OCI-LY7 (cell line): ENCODE data around the gene NARS2. TPM values are rescaled to one million over a fixed set of nuclear protein-coding genes. Genes with fewer than 3 reads are reported as not detected.

Experiments used
- BruUV-seq: library from RNA; stranded (reverse); fragments of 400-500 nt; replicated peaks from 2 replicates; lab custom pipeline; 2021; lab: Mats Ljungman, UMichigan
- CTCF ChIA-PET: fragments of 300-600 bp; sonication (Branson Sonifier 250); formaldehyde crosslinking; loops from one replicate; lab custom pipeline; 2022; ENCODE audit warnings: antibody characterized with exemption; ENCODE audit not compliant: unreplicated experiment; lab: Charles Lee
- POLR2A ChIA-PET: fragments of 300-600 bp; sonication (Branson Sonifier 250); formaldehyde crosslinking; loops from one replicate; lab custom pipeline; 2022; ENCODE audit warnings: antibody characterized with exemption; lab: Charles Lee
- DNase-seq: peaks from one replicate; pipeline ENCODE4 v3.0.0-alpha.2; 2015; ENCODE audit warnings: low spot score
- H2AFZ ChIP-seq: fragments of 200-600 bp; sonication (generic), shearing (Covaris generic); 2 replicates; pipeline ENCODE4 v1.6.1; 2014; ENCODE audit warnings: mild to moderate bottlenecking, antibody characterized with exemption, low read length, moderate library complexity
- H3K27ac ChIP-seq: fragments of 200-600 bp; sonication (generic); 2 replicates; pipeline ENCODE4 v1.5.1; 2014; ENCODE audit warnings: mixed run types, low read depth, mild to moderate bottlenecking, moderate library complexity, low read length, inconsistent platforms; ENCODE audit not compliant: poor library complexity, severe bottlenecking
- H3K36me3 ChIP-seq: fragments of 200-600 bp; sonication (generic); 2 replicates; pipeline ENCODE4 v1.6.1; 2014; ENCODE audit warnings: mild to moderate bottlenecking, antibody characterized with exemption, low read length, moderate library complexity, mixed read lengths; ENCODE audit not compliant: insufficient read depth
- H3K4me1 ChIP-seq: fragments of 200-600 bp; sonication (generic); 2 replicates; pipeline ENCODE4 v1.5.1; 2014; ENCODE audit warnings: mild to moderate bottlenecking, low read length; ENCODE audit not compliant: insufficient read depth, poor library complexity, severe bottlenecking
- H3K4me2 ChIP-seq: fragments of 200-600 bp; sonication (generic); 2 replicates; pipeline ENCODE4 v1.6.1; 2014; ENCODE audit warnings: mild to moderate bottlenecking, low read length
- H3K4me3 ChIP-seq: fragments of 200-600 bp; sonication (generic); 2 replicates; pipeline ENCODE4 v1.5.1; 2014; ENCODE audit warnings: mild to moderate bottlenecking, low read depth, low read length; ENCODE audit not compliant: poor library complexity, severe bottlenecking
- H3K79me2 ChIP-seq: fragments of 200-600 bp; sonication (generic); 2 replicates; pipeline ENCODE4 v1.6.1; 2016; ENCODE audit warnings: low read depth, mild to moderate bottlenecking, low read length, moderate library complexity, mixed read lengths; ENCODE audit not compliant: insufficient read depth
- H3K9me2 ChIP-seq: fragments of 200-600 bp; sonication (generic); 2 replicates; pipeline ENCODE4 v1.6.1; 2016; ENCODE audit warnings: mild to moderate bottlenecking, low read length, mixed read lengths; ENCODE audit not compliant: insufficient read depth
- H3K9me3 ChIP-seq: fragments of 200-600 bp; sonication (generic); 2 replicates; pipeline ENCODE4 v1.6.1; 2014; ENCODE audit warnings: mild to moderate bottlenecking, mixed run types, low read length, mixed read lengths
- H4K20me1 ChIP-seq: fragments of 200-600 bp; sonication (generic); 2 replicates; pipeline ENCODE4 v1.6.1; 2014; ENCODE audit warnings: mild to moderate bottlenecking, antibody characterized with exemption, low read length, moderate library complexity, mixed read lengths; ENCODE audit not compliant: insufficient read depth
- EZH2phosphoT487 ChIP-seq: fragments of 200-600 bp; sonication (generic); IDR thresholded peaks from 2 replicates; pipeline ENCODE4 v1.6.1; 2018; ENCODE audit warnings: low read depth, borderline replicate concordance, mild to moderate bottlenecking, mixed run types, antibody characterized with exemption, low read length, moderate library complexity, mixed read lengths
- intact Hi-C: fragments of 100-400 bp; cut with micrococcal nuclease; formaldehyde crosslinking; loops from one replicate; pipeline ENCODE4 v1.10.0; 2022; ENCODE audit not compliant: unreplicated experiment
- total RNA-seq, 2 experiments: library from RNA; depleted of rRNA in 1 of 2; stranded (reverse); fragments of >200 nt in 1 of 2; shearing (Covaris generic) in 1 of 2; gene quantifications; 2 replicates each; pipeline ENCODE4 v1.2.3, GENCODE V29; 2014 to 2022
- TF ChIP-seq, protein P1 (sequence below): fragments of 200-600 bp; sonication (generic); conservative IDR thresholded peaks from 2 replicates; pipeline ENCODE4 v1.5.1; 2014; ENCODE audit warnings: mild to moderate bottlenecking, antibody characterized with exemption, low read length, moderate library complexity, mixed read lengths

Gene NARS2
- total RNA-seq, 2 experiments from 2014 or later: 28.1 to 29.2 TPM

- H3K9me2 ChIP-seq: no peaks in the 10 kb centered on the region
- intact Hi-C loops: no loop called here
- peaks cover 75% of the 10 kb centered on the region for H3K36me3 ChIP-seq
- no peak overlapping the region for H3K4me2 ChIP-seq
- no peaks in the 10 kb centered on the region for H3K79me2 ChIP-seq
- peaks cover 12% of the 10 kb centered on the region; the same call in 1 of the 2 replicates for H3K9me3 ChIP-seq
- no peaks in the 10 kb centered on the region for H4K20me1 ChIP-seq
- TF ChIP-seq EZH2phosphoT487: no peak
- TF ChIP-seq, protein P1, sequence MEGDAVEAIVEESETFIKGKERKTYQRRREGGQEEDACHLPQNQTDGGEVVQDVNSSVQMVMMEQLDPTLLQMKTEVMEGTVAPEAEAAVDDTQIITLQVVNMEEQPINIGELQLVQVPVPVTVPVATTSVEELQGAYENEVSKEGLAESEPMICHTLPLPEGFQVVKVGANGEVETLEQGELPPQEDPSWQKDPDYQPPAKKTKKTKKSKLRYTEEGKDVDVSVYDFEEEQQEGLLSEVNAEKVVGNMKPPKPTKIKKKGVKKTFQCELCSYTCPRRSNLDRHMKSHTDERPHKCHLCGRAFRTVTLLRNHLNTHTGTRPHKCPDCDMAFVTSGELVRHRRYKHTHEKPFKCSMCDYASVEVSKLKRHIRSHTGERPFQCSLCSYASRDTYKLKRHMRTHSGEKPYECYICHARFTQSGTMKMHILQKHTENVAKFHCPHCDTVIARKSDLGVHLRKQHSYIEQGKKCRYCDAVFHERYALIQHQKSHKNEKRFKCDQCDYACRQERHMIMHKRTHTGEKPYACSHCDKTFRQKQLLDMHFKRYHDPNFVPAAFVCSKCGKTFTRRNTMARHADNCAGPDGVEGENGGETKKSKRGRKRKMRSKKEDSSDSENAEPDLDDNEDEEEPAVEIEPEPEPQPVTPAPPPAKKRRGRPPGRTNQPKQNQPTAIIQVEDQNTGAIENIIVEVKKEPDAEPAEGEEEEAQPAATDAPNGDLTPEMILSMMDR: no peak
- ChIA-PET CTCF (no interaction called here), POLR2A (interaction anchor here (0.6 to 1.5 kb wide), 2 partner anchors 10 to 190 kb away, joined by 3 to 6 read pairs; no protein-coding TSS in a partner anchor)
- H3K4me3 ChIP-seq: no peak overlapping the region
- H3K4me1 ChIP-seq: peaks cover 2% of the 10 kb centered on the region
- DNase-seq: no peak
- BruUV-seq: no TSS peak
- no peak overlapping the region for H2AFZ ChIP-seq
- H3K27ac ChIP-seq: no peak overlapping the region
Measured at GRCh38 chr11:78539506-78539905, 35.2 kb downstream of the NARS2 start.

DNA sequence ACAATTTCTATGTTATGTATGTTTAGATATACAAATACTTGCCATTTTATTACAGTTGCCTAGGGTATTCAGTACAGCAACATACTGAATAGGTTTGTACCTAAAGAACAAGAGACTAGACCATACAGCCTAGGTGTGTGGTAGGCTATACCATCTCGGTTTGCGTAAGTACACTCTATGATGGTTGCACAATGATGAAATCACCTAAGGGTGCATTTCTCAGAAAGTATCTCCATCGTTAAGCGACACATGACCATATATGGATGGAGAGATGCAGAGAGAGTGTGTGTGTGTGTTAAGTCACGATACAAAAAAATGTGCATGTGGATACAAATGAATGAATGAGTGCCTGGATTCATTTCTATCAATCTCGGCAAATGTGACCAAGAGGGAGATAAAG, 37.7 kb downstream of the NARS2 start:
- Histone ChIP-seq H3K4me2 (no peak overlapping the region), H3K4me3 (no peak overlapping the region), H3K9me3 (peaks cover 12% of the 10 kb centered on the region; the same call in 1 of the 2 replicates), H4K20me1 (no peaks in the 10 kb centered on the region), H3K27ac (no peak overlapping the region), H3K4me1 (peaks cover 24% of the 10 kb centered on the region), H3K36me3 (peaks cover 77% of the 10 kb centered on the region), H3K9me2 (no peaks in the 10 kb centered on the region), H3K79me2 (no peaks in the 10 kb centered on the region; the same call in 1 of the 2 replicates), H2AFZ (no peak overlapping the region)
- no TSS peak for BruUV-seq
- ChIA-PET CTCF (no interaction called here), POLR2A (interaction anchor here (0.8 to 1.3 kb wide), 2 partner anchors 9 to 11 kb away, joined by 3 to 4 read pairs; no protein-coding TSS in a partner anchor)
- intact Hi-C loops: no loop called here
- DNase-seq: no peak
- TF ChIP-seq, protein P1: no peak
- TF ChIP-seq EZH2phosphoT487: no peak

DNA sequence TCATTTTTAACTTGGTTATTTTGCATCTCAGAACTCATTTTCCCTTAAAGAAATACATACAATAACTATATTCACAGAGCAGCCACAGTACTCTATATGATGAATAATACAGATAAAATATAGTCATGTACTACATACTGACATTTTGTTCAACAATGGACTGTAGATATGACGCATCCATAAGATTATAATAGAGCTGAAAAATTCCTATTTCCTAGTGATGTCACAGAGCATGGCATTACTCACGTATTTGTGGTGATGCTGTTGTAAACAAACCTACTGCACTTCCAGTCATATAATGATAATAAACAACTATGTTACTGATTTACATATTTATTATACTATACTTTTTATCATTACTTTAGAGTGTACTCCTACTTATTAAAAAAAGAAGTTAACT, 38.7 kb downstream of the NARS2 start:
- no peak overlapping the region for H2AFZ ChIP-seq
- H3K27ac ChIP-seq: no peak overlapping the region
- peaks cover 78% of the 10 kb centered on the region for H3K36me3 ChIP-seq
- BruUV-seq: no TSS peak
- DNase-seq: no peak
- no peaks in the 10 kb centered on the region; the same call in 1 of the 2 replicates for H3K79me2 ChIP-seq
- H3K4me3 ChIP-seq: no peak overlapping the region
- TF ChIP-seq, protein P1: no peak
- no peak for TF ChIP-seq EZH2phosphoT487
- H3K9me2 ChIP-seq: no peaks in the 10 kb centered on the region
- H3K4me1 ChIP-seq: peaks cover 24% of the 10 kb centered on the region
- H3K9me3 ChIP-seq: peaks cover 8% of the 10 kb centered on the region; the same call in 1 of the 2 replicates
- ChIA-PET CTCF (no interaction called here), POLR2A (interaction anchor here (0.6 to 1.3 kb wide), 4 partner anchors 8 to 1009 kb away, joined by 3 to 5 read pairs (median 4); no protein-coding TSS in a partner anchor)
- H3K4me2 ChIP-seq: no peak overlapping the region
- no peaks in the 10 kb centered on the region for H4K20me1 ChIP-seq
- intact Hi-C loops: no loop called here
